Testis (tissue), 2 donors: ENCODE results near the gene EBP.

Experiments used
- POLR2A ChIP-seq: fragments of 450-650 bp; IDR thresholded peaks from one replicate; pipeline ENCODE4 v1.6.1; 2017; ENCODE audit warnings: antibody characterized with exemption, mild to moderate bottlenecking, moderate library complexity
- TF ChIP-seq, protein P1 (sequence below), 3 experiments: fragments of 450-650 bp in 2 of 3; fragments of 200-600 bp in 1 of 3; sonication (generic) in 1 of 3; IDR thresholded peaks; one replicate each; pipeline ENCODE4 v1.5.1; 2016 to 2019; ENCODE audit warnings: antibody characterized with exemption in 3 of 3, mild to moderate bottlenecking in 2 of 3, moderate library complexity in 1 of 3

DNA sequence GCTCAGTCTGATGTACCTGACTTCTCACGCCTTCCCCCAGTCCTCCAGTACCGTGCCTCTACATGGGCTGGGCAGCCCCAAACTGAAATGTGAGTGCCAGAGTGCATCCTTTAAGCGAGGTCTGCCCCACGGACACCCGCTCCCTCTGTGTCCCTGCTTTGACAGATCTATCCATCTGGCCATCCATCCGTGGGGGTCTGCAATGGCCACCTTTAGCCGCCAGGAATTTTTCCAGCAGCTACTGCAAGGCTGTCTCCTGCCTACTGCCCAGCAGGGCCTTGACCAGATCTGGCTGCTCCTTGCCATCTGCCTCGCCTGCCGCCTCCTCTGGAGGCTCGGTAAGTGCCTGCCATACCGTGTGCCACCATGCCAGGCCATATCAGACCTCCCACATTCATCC lies 12.0 kb upstream of the EBP start:
- TF ChIP-seq, protein P1, sequence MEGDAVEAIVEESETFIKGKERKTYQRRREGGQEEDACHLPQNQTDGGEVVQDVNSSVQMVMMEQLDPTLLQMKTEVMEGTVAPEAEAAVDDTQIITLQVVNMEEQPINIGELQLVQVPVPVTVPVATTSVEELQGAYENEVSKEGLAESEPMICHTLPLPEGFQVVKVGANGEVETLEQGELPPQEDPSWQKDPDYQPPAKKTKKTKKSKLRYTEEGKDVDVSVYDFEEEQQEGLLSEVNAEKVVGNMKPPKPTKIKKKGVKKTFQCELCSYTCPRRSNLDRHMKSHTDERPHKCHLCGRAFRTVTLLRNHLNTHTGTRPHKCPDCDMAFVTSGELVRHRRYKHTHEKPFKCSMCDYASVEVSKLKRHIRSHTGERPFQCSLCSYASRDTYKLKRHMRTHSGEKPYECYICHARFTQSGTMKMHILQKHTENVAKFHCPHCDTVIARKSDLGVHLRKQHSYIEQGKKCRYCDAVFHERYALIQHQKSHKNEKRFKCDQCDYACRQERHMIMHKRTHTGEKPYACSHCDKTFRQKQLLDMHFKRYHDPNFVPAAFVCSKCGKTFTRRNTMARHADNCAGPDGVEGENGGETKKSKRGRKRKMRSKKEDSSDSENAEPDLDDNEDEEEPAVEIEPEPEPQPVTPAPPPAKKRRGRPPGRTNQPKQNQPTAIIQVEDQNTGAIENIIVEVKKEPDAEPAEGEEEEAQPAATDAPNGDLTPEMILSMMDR (IDR thresholded peaks at IDR 0.05), result no peak
- TF ChIP-seq POLR2A, result no peak
